HepG2 (cell line): ENCODE data around the gene RIPPLY1. TPM values are rescaled to one million over a fixed set of nuclear protein-coding genes. Genes with fewer than 3 reads are reported as not detected.
A peak's percentile ranks its signal among the peaks of the same experiment; 100 is the strongest.
"Not testable (repeated sequence)": the region's sequence is repeated elsewhere in the genome, so short reads cannot be mapped to it uniquely, and the experiment has no call there.

Experiments used
- ATAC-seq: fragments of 200-7000 bp; cut with Tn5 transposase; 3 replicates; pipeline ENCODE4 v1.9.1; 2020; ENCODE audit warnings: mild to moderate bottlenecking, moderate library complexity
- BruUV-seq: library from RNA; stranded (reverse); fragments of 400-500 nt; replicated peaks from 2 replicates; lab custom pipeline; 2021; lab: Mats Ljungman, UMichigan
- CTCF ChIA-PET: fragments of 300-600 bp; formaldehyde crosslinking; extraction: SDS; loops from one replicate; lab custom pipeline; 2021; ENCODE audit warnings: low total read pairs, inconsistent platforms, low intra/inter-chr PET ratio; lab: Yijun Ruan, JAX
- POLR2A ChIA-PET: fragments of 350-600 bp; sonication (Branson Sonifier 250); formaldehyde crosslinking; loops from one replicate; lab custom pipeline; 2020; ENCODE audit warnings: antibody characterized with exemption, inconsistent platforms; lab: Yijun Ruan, JAX
- DNase-seq: peaks from one replicate; pipeline ENCODE4 v3.0.0-alpha.2; 2015; ENCODE audit warnings: low spot score
- FAIRE-seq: peaks from 3 replicates; lab custom pipeline; 2011; peaks lifted over from hg19 to GRCh38; lab: Jason Lieb, UNC
- H2AFZ ChIP-seq: one replicate; pipeline ENCODE4 v1.6.1; 2011; ENCODE audit warnings: low read length, inconsistent platforms
- H3K27ac ChIP-seq: fragments of 300-600 bp; 3 replicates; pipeline ENCODE4 v1.8.0; 2011; ENCODE audit warnings: mixed run types, mild to moderate bottlenecking, mixed read lengths, low read length, inconsistent platforms; ENCODE audit not compliant: insufficient read depth; ENCODE audit errors: extremely low read length
- H3K27me3 ChIP-seq, 2 experiments: fragments of 200-600 bp in 1 of 2; 2 replicates in 1 of 2; 3 replicates in 1 of 2; pipeline versions ENCODE4 v1.6.0 to v1.8.0; 2011; ENCODE audit warnings: low read length in 2 of 2, mild to moderate bottlenecking in 2 of 2, moderate library complexity in 2 of 2, inconsistent platforms in 1 of 2; ENCODE audit not compliant: insufficient read depth in 2 of 2, control insufficient read depth in 1 of 2
- H3K36me3 ChIP-seq, 2 experiments: fragments of 200-600 bp in 1 of 2; replicated peaks in 1 of 2; 2 replicates in 1 of 2; 3 replicates in 1 of 2; pipeline versions ENCODE4 v1.5.1 to v1.8.0; 2011; ENCODE audit warnings: low read length in 2 of 2, inconsistent platforms in 1 of 2; ENCODE audit not compliant: insufficient read depth in 2 of 2, control insufficient read depth in 1 of 2
- H3K4me1 ChIP-seq: 2 replicates; pipeline ENCODE4 v1.5.1; 2012; ENCODE audit warnings: low read length, inconsistent platforms; ENCODE audit not compliant: insufficient read depth
- H3K4me2 ChIP-seq: 2 replicates; pipeline ENCODE4 v1.6.0; 2011; ENCODE audit warnings: low read depth, low read length, inconsistent platforms
- H3K4me3 ChIP-seq, 3 experiments: fragments of 200-600 bp in 1 of 3; sonication (generic), shearing (Covaris generic) in 1 of 3; replicated peaks in 1 of 3; 2 replicates each; pipeline ENCODE4 v1.5.1; 2011 to 2016; ENCODE audit warnings: low read length in 3 of 3, inconsistent platforms in 2 of 3, low read depth in 2 of 3, mild to moderate bottlenecking in 2 of 3, control low read depth in 1 of 3, mixed read lengths in 1 of 3; ENCODE audit not compliant: insufficient read depth in 1 of 3
- H3K79me2 ChIP-seq: one replicate; pipeline ENCODE4 v1.6.1; 2011; ENCODE audit warnings: low read length, inconsistent platforms; ENCODE audit not compliant: insufficient read depth
- H3K9ac ChIP-seq: 2 replicates; pipeline ENCODE4 v1.6.0; 2011; ENCODE audit warnings: mild to moderate bottlenecking, low read depth, low read length, inconsistent platforms; ENCODE audit not compliant: insufficient read depth
- H3K9me3 ChIP-seq: 2 replicates; pipeline ENCODE4 v1.5.1; 2012; ENCODE audit warnings: mild to moderate bottlenecking, low read length
- H4K20me1 ChIP-seq: 2 replicates; pipeline ENCODE4 v1.6.0; 2011; ENCODE audit warnings: inconsistent platforms, mild to moderate bottlenecking, low read length, moderate library complexity; ENCODE audit not compliant: insufficient read depth
- ARHGAP35 ChIP-seq: sonication (generic); formaldehyde crosslinking; IDR thresholded peaks from 2 replicates; pipeline ENCODE4 v1.9.0; 2022; ENCODE audit warnings: mild to moderate bottlenecking, inconsistent platforms, moderate library complexity, missing genetic modification reagents, borderline replicate concordance
- CEBPB ChIP-seq: IDR thresholded peaks from 2 replicates; pipeline ENCODE4 v1.6.1; 2011; ENCODE audit warnings: low read depth, low read length, improper control_type of control experiment, borderline replicate concordance
- IRF2 ChIP-seq: IDR thresholded peaks from 2 replicates; pipeline ENCODE4 v1.6.1; 2018; ENCODE audit warnings: missing genetic modification reagents, missing compliant biosample characterization
- SMARCC2 ChIP-seq: fragments of 450-650 bp; IDR thresholded peaks from 2 replicates; pipeline ENCODE4 v1.6.1; 2017; ENCODE audit warnings: antibody characterized with exemption, mild to moderate bottlenecking
- STAG1 ChIP-seq: sonication (generic); formaldehyde crosslinking; IDR thresholded peaks from 2 replicates; pipeline ENCODE4 v1.4.0; 2020; ENCODE audit warnings: missing genetic modification reagents
- TRAFD1 ChIP-seq: sonication (generic); formaldehyde crosslinking; IDR thresholded peaks from 2 replicates; pipeline ENCODE4 v1.5.1; 2020; ENCODE audit warnings: missing genetic modification reagents, mild to moderate bottlenecking, borderline replicate concordance
- ZNF431 ChIP-seq: sonication (generic); formaldehyde crosslinking; IDR thresholded peaks from 2 replicates; pipeline ENCODE4 v1.9.0; 2022; ENCODE audit warnings: missing genetic modification reagents, low read depth, mild to moderate bottlenecking, borderline replicate concordance
- ZNF549 ChIP-seq: sonication (generic); formaldehyde crosslinking; IDR thresholded peaks from 2 replicates; pipeline ENCODE4 v1.5.0; 2020; ENCODE audit warnings: missing genetic modification reagents
- ZNF572 ChIP-seq: sonication (generic); formaldehyde crosslinking; IDR thresholded peaks from 2 replicates; pipeline ENCODE4 v1.5.1; 2020; ENCODE audit warnings: mild to moderate bottlenecking, missing genetic modification reagents
- ZNF616 ChIP-seq: sonication (generic); formaldehyde crosslinking; IDR thresholded peaks from 2 replicates; pipeline ENCODE4 v1.5.0; 2020; ENCODE audit warnings: low read depth, mild to moderate bottlenecking, missing genetic modification reagents
- whole genome bisulfite sequencing: methylation state at CpG from one replicate; pipeline ENCODE4 v1.1.6; 2017; ENCODE audit warnings: low lambda C conversion rate; 5-methylcytosine and 5-hydroxymethylcytosine counted together
- in situ Hi-C: cut with HindIII; loops from 2 replicates; pipeline ENCODE4 v1.10.0; 2017; ENCODE audit warnings: low pct_unique_long_range_greater_than_20kb; ENCODE audit not compliant: extremely low pct_ligation_motif_present
- intact Hi-C: fragments of 100-400 bp; cut with micrococcal nuclease; formaldehyde crosslinking; loops from one replicate; pipeline ENCODE4 v1.10.0; 2022; ENCODE audit not compliant: unreplicated experiment
- polyA plus RNA-seq, 8 experiments: library from polyadenylated mRNA; depleted of rRNA in 3 of 8; stranded (reverse) in 7 of 8; unstranded in 1 of 8; fragments of >200 nt; fragmentation: Illumina TruSeq in 4 of 8; extraction: Trizol in 4 of 8; gene quantifications; 2 replicates each; pipeline versions ENCODE4 v1.2.1 to v1.2.3, GENCODE V29; 2011 to 2016; ENCODE audit warnings: low read depth in 4 of 8, missing spikeins in 1 of 8, mixed read lengths in 1 of 8; ENCODE audit not compliant: insufficient read depth in 1 of 8
- total RNA-seq, 5 experiments: library from RNA; depleted of rRNA; stranded (reverse); fragments of >200 nt; fragmentation: Illumina TruSeq; extraction: Trizol; gene quantifications; 2 replicates each; pipeline ENCODE4 v1.2.3, GENCODE V29; 2016; ENCODE audit warnings: low read depth in 1 of 5
- TF ChIP-seq, protein P1 (sequence below): sonication (generic); formaldehyde crosslinking; IDR thresholded peaks from 2 replicates; pipeline ENCODE4 v1.5.0; 2020; ENCODE audit warnings: mild to moderate bottlenecking, missing genetic modification reagents, moderate library complexity
- TF ChIP-seq, protein P2 (sequence below): IDR thresholded peaks from 2 replicates; pipeline ENCODE4 v1.6.1; 2012; ENCODE audit warnings: low read depth, low read length, improper control_type of control experiment

Gene RIPPLY1
- total and polyA plus RNA-seq, 2 of the 13 experiments (the other 11 are each of a cell fraction or from before 2014, with no cell fraction given), result 0.41 to 0.49 TPM

DNA sequence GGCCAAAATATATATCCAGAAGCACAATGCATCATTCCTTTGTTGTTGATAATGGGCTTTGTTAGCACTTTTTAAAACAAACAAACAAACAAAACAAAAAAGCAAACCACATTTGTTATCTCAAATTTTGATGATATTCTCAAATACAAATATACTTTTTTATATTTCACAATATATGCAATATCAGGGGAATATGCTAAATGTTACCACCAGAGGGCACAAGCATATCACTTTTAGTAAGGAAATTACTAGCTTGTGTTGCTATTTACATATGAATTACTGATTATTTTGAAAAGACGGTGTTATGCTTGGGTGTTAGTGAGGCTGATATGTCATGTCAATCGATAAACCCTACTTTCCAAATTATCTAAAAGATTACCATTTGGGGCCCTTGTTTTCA is 29.1 kb downstream of the RIPPLY1 start:
- Histone ChIP-seq H3K9me3 (no peaks in the 10 kb centered on the region), H3K36me3 (no peaks in the 10 kb centered on the region; a peak in 1 of 5 replicates), H3K9ac (no peak overlapping the region), H3K27me3 (no peaks in the 10 kb centered on the region), H3K79me2 (no peaks in the 10 kb centered on the region), H4K20me1 (no peaks in the 10 kb centered on the region), H3K4me1 (no peaks in the 10 kb centered on the region), H3K4me3 (no peak overlapping the region), H3K4me2 (no peak overlapping the region), H2AFZ (no peak overlapping the region), H3K27ac (no peak overlapping the region)
- FAIRE-seq (no peak), ATAC-seq (no peak), DNase-seq (peak; percentile 4)
- ChIA-PET CTCF (interaction anchor here (1.4 kb wide), 1 partner anchor 86 kb away, joined by 6 read pairs; no protein-coding TSS in a partner anchor), POLR2A (no interaction called here)
- TF ChIP-seq, protein P1, sequence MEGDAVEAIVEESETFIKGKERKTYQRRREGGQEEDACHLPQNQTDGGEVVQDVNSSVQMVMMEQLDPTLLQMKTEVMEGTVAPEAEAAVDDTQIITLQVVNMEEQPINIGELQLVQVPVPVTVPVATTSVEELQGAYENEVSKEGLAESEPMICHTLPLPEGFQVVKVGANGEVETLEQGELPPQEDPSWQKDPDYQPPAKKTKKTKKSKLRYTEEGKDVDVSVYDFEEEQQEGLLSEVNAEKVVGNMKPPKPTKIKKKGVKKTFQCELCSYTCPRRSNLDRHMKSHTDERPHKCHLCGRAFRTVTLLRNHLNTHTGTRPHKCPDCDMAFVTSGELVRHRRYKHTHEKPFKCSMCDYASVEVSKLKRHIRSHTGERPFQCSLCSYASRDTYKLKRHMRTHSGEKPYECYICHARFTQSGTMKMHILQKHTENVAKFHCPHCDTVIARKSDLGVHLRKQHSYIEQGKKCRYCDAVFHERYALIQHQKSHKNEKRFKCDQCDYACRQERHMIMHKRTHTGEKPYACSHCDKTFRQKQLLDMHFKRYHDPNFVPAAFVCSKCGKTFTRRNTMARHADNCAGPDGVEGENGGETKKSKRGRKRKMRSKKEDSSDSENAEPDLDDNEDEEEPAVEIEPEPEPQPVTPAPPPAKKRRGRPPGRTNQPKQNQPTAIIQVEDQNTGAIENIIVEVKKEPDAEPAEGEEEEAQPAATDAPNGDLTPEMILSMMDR, result peak; percentile 28
- TF ChIP-seq ZNF616 (CRISPR knock-in tag) (no peak), ZNF431 (CRISPR knock-in tag) (no peak), ZNF572 (CRISPR knock-in tag) (no peak), TRAFD1 (no peak), STAG1 (peak; percentile 57), IRF2 (CRISPR knock-in tag) (no peak), SMARCC2 (no peak), ARHGAP35 (CRISPR knock-in tag) (no peak), CEBPB (peak; percentile 43; the same call in 1 of the 2 replicates), ZNF549 (CRISPR knock-in tag) (no peak)
- TF ChIP-seq, protein P2, sequence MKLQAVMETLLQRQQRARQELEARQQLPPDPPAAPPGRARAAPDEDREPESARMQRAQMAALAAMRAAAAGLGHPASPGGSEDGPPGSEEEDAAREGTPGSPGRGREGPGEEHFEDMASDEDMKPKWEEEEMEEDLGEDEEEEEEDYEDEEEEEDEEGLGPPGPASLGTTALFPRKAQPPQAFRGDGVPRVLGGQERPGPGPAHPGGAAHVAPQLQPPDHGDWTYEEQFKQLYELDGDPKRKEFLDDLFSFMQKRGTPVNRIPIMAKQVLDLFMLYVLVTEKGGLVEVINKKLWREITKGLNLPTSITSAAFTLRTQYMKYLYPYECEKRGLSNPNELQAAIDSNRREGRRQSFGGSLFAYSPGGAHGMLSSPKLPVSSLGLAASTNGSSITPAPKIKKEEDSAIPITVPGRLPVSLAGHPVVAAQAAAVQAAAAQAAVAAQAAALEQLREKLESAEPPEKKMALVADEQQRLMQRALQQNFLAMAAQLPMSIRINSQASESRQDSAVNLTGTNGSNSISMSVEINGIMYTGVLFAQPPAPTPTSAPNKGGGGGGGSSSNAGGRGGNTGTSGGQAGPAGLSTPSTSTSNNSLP, result peak; percentile 23; the same call in 1 of the 2 replicates
- intact Hi-C loops (no loop called here), in situ Hi-C loops (no loop called here)
- 69% methylated on average over 2 of the region's 2 CpGs for WGBS
- BruUV-seq, result no TSS peak

- intact Hi-C loops, result not testable (repeated sequence)
- WGBS, result 100% methylated on average over 2 of the region's 2 CpGs
These were observed 30.3 kb downstream of the RIPPLY1 start for GRCh38 chrX:106872796-106873195.

More at GRCh38 chrX:106872796-106873195, 30.3 kb downstream of the RIPPLY1 start:
- H3K36me3 ChIP-seq, CTCF ChIA-PET, H3K4me1 ChIP-seq, in situ Hi-C loops, ATAC-seq, H3K9ac ChIP-seq, H3K27ac ChIP-seq, H3K27me3 ChIP-seq, FAIRE-seq, BruUV-seq, H3K79me2 ChIP-seq, H3K4me2 ChIP-seq, H3K4me3 ChIP-seq, POLR2A ChIA-PET, DNase-seq, H3K9me3 ChIP-seq, H4K20me1 ChIP-seq, H2AFZ ChIP-seq: not testable (repeated sequence)
